WTC11 (cell line): Measurements from ENCODE around the gene HNRNPLL. TPM values are rescaled to one million over a fixed set of nuclear protein-coding genes. Genes with fewer than 3 reads are reported as not detected.
"Not testable (repeated sequence)": the region's sequence is repeated elsewhere in the genome, so short reads cannot be mapped to it uniquely, and the experiment has no call there.

ENCODE experiments used
- ATAC-seq: fragments of 200-7000 bp; cut with Tn5 transposase; 2 replicates; pipeline ENCODE4 v1.10.0; 2021; ENCODE audit warnings: mild to moderate bottlenecking, moderate library complexity
- CTCF ChIA-PET: fragments of 300-600 bp; sonication (Branson Sonifier 250); formaldehyde crosslinking; loops from one replicate; lab custom pipeline; 2021; ENCODE audit warnings: antibody characterized with exemption; lab: Charles Lee
- POLR2A ChIA-PET: fragments of 350-600 bp; sonication (Branson Sonifier 250); formaldehyde crosslinking; loops from one replicate; lab custom pipeline; 2021; ENCODE audit warnings: antibody characterized with exemption; lab: Charles Lee
- DNase-seq: peaks from one replicate; pipeline ENCODE4 v3.0.0; 2021; ENCODE audit warnings: low spot score
- H3K27ac Mint-ChIP-seq: 2 replicates; pipeline ENCODE4 v1.8.0; 2021; ENCODE audit warnings: mixed read lengths
- H3K27me3 Mint-ChIP-seq: 2 replicates; pipeline ENCODE4 v1.8.0; 2021; ENCODE audit warnings: low read depth, mild to moderate bottlenecking, moderate library complexity, mixed read lengths
- H3K36me3 Mint-ChIP-seq: 2 replicates; pipeline ENCODE4 v1.8.0; 2021; ENCODE audit warnings: mixed read lengths
- H3K4me1 Mint-ChIP-seq: 2 replicates; pipeline ENCODE4 v1.8.0; 2022; ENCODE audit warnings: mixed read lengths
- H3K4me3 Mint-ChIP-seq: 2 replicates; pipeline ENCODE4 v1.8.0; 2021; ENCODE audit warnings: mild to moderate bottlenecking, moderate library complexity, mixed read lengths
- H3K9me3 Mint-ChIP-seq: 2 replicates; pipeline ENCODE4 v1.8.0; 2021; ENCODE audit warnings: mixed read lengths
- CBFB ChIP-seq: sonication (generic); formaldehyde crosslinking; IDR thresholded peaks from 2 replicates; pipeline ENCODE4 v1.8.1; 2022; ENCODE audit warnings: mild to moderate bottlenecking, low read depth, missing genetic modification reagents
- CREB1 ChIP-seq: sonication (generic); formaldehyde crosslinking; IDR thresholded peaks from 2 replicates; pipeline ENCODE4 v1.8.0; 2023; ENCODE audit warnings: mild to moderate bottlenecking, missing genetic modification reagents
- FOXK1 ChIP-seq: sonication (generic); formaldehyde crosslinking; IDR thresholded peaks from 2 replicates; pipeline ENCODE4 v1.8.0; 2022; ENCODE audit warnings: mild to moderate bottlenecking, moderate library complexity, missing genetic modification reagents
- GTF2I ChIP-seq: fragments of 250-450 bp; sonication (Bioruptor Pico); conservative IDR thresholded peaks from 2 replicates; pipeline ENCODE4 v1.4.0; 2021; ENCODE audit warnings: mild to moderate bottlenecking
- MXD4 ChIP-seq: fragments of 250-450 bp; sonication (Bioruptor Pico); IDR thresholded peaks from 2 replicates; pipeline ENCODE4 v1.8.0; 2021; ENCODE audit warnings: mild to moderate bottlenecking, moderate library complexity, borderline replicate concordance
- MYBL2 ChIP-seq: sonication (generic); formaldehyde crosslinking; IDR thresholded peaks from 2 replicates; pipeline ENCODE4 v1.8.1; 2023; ENCODE audit warnings: mild to moderate bottlenecking, moderate library complexity, missing genetic modification reagents
- NR3C1 ChIP-seq: sonication (generic); formaldehyde crosslinking; conservative IDR thresholded peaks from 2 replicates; pipeline ENCODE4 v1.8.1; 2023; ENCODE audit warnings: low read depth, mild to moderate bottlenecking, missing genetic modification reagents
- SMAD3 ChIP-seq: sonication (generic); formaldehyde crosslinking; IDR thresholded peaks from 2 replicates; pipeline ENCODE4 v1.8.0; 2022; ENCODE audit warnings: missing genetic modification reagents, mild to moderate bottlenecking, borderline replicate concordance
- SOX15 ChIP-seq: fragments of 250-450 bp; sonication (Bioruptor Pico); IDR thresholded peaks from 2 replicates; pipeline ENCODE4 v1.9.0; 2021; ENCODE audit warnings: mild to moderate bottlenecking
- SP1 ChIP-seq: sonication (generic); formaldehyde crosslinking; conservative IDR thresholded peaks from 2 replicates; pipeline ENCODE4 v1.8.1; 2022; ENCODE audit warnings: missing genetic modification reagents
- ZBTB21 ChIP-seq: sonication (generic); formaldehyde crosslinking; IDR thresholded peaks from 2 replicates; pipeline ENCODE4 v1.8.1; 2023; ENCODE audit warnings: mild to moderate bottlenecking, missing genetic modification reagents, borderline replicate concordance
- ZNF121 ChIP-seq: sonication (generic); formaldehyde crosslinking; IDR thresholded peaks from 2 replicates; pipeline ENCODE4 v1.8.0; 2023; ENCODE audit warnings: missing genetic modification reagents
- ZNF138 ChIP-seq: sonication (generic); formaldehyde crosslinking; conservative IDR thresholded peaks from 2 replicates; pipeline ENCODE4 v1.8.1; 2022; ENCODE audit warnings: mild to moderate bottlenecking, moderate library complexity, missing genetic modification reagents
- ZNF671 ChIP-seq: fragments of 250-450 bp; sonication (Bioruptor Pico); IDR thresholded peaks from 2 replicates; pipeline ENCODE4 v1.8.0; 2021; ENCODE audit warnings: mild to moderate bottlenecking
- total RNA-seq: library from RNA; stranded (reverse); gene quantifications from 3 replicates; pipeline ENCODE4 v1.2.3, GENCODE V29; 2021
- TF ChIP-seq, protein P1 (sequence below): sonication (generic); formaldehyde crosslinking; IDR thresholded peaks from 2 replicates; pipeline ENCODE4 v1.8.0; 2022; ENCODE audit warnings: mild to moderate bottlenecking, missing genetic modification reagents
- TF ChIP-seq, protein P2 (sequence below): fragments of 250-450 bp; sonication (Bioruptor Pico); IDR thresholded peaks from 2 replicates; pipeline ENCODE4 v1.8.0; 2021; ENCODE audit warnings: mild to moderate bottlenecking
- TF ChIP-seq, protein P3 (sequence below): fragments of 250-450 bp; sonication (Bioruptor Pico); IDR thresholded peaks from 2 replicates; pipeline ENCODE4 v1.9.0; 2021; ENCODE audit warnings: moderate library complexity, mild to moderate bottlenecking, inconsistent platforms, borderline replicate concordance
- TF ChIP-seq, protein P4 (sequence below): sonication (generic); formaldehyde crosslinking; IDR thresholded peaks from 2 replicates; pipeline ENCODE4 v1.8.1; 2023; ENCODE audit warnings: mild to moderate bottlenecking, moderate library complexity, missing genetic modification reagents

The HNRNPLL gene
- total RNA-seq, 1 experiment from 2014 or later, result 65.3 TPM

DNA sequence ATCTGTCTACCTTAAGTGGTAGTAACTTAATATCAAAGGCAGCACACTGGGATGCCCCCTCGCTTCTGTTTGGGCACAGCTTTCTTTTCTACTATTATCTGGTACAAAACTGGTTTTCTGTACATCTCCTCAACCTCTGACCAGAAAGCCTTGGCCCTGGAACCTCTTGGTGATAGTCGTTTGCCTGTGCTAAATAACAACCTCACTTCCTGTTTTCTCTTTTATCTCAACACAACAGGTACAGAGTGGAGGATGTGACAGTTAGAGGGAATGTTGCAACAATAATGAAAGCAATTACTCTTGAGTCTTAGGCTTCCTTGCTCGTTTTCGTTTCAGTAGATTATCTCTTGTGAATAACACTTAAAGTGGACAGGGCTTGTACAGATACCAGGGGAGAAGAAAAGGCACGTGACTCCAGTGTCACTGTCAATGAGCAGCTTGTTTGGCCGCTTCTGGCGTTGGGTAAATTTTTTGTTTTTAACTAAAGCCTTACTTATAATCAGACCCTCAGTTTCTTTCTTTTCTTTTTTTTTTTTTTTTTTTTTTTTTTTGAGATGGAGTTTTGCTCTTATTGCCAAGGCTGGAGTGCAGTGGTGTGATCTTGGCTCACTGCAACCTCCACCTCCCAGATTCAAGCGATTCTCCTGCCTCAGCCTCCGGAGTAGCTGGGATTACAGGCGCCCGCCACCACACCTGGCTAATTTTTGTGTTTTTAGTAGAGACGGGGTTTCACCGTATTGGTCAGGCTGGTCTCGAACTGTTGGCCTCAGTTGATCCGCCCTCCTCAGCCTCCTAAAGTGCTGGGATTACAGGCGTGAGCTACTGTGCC lies 41.2 kb upstream of the HNRNPLL start:
- peaks cover 26% of the 10 kb centered on the region for H3K9me3 Mint-ChIP-seq
- POLR2A ChIA-PET, DNase-seq, H3K4me1 Mint-ChIP-seq, H3K27me3 Mint-ChIP-seq, CTCF ChIA-PET, H3K27ac Mint-ChIP-seq, ATAC-seq, H3K4me3 Mint-ChIP-seq: not testable (repeated sequence)
- H3K36me3 Mint-ChIP-seq, result peaks cover 23% of the 10 kb centered on the region

DNA sequence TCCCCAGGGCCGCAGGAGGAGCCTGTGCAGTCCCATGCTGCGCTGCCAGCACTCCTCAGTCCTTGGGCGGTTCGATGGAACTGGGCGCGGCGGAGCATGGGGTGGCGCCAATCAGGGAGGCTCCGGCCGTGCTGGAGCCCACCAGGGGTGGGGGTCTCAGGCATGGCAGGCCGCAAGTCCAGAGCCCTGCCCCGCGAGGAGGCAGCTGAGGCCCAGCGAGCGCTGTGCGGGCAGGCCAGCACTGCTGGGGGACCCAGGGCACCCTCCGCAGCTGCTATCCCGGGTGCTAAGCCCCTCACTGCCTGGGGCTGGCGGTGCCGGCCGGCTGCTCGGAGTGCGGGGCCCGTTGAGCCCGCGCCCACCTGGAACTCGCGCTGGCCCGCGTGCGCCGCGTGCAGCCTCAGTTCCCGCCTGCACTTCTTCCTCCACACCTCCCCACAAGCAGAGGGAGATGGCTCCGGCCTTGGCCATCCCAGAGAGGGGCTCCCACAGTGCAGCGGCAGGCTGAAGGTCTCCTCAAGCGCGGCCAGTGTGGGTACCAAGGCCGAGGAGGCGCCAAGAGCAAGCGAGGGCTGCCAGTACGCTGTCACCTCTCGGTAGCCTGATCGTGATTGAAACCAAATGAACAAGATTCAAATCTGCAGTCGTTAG lies 40.4 kb upstream of the HNRNPLL start:
- no peak overlapping the region for H3K27ac Mint-ChIP-seq

DNA sequence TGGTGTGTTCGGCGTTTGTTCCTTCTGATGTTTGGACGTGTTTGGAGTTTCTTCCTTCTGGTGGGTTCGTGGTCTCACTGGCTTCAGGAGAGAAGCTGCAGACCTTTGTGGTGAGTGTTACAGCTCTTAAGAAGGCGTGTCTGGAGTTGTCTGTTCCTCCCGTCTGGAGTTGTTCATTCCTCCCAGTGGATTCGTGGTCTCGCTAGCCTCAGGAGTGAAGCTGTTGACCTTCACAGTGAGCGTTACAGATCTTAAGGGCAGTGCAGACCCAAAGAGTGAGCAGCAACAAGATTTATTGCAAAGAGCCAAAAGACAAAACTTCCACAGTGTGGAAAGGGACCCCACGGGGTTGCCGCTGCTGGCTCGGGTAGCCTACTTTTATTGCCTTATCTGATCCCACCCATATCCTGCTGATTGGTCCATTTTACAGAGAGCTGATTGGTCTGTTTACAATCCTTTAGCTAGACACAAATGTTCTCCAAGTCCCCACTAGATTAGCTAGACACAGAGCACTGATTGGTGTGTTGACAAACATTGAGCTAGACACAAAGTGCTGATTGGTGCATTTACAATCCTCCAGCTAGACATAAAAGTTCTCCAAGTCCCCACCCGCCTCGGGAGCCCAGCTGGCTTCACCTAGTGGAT lies 39.8 kb upstream of the HNRNPLL start:
- POLR2A ChIA-PET, DNase-seq, H3K4me1 Mint-ChIP-seq, H3K4me3 Mint-ChIP-seq, ATAC-seq, H3K27ac Mint-ChIP-seq, H3K27me3 Mint-ChIP-seq: not testable (repeated sequence)
- CTCF ChIA-PET, result interaction anchor here (0.6 kb wide), 1 partner anchor 95 kb away, joined by 3 read pairs; no protein-coding TSS in a partner anchor
- peaks cover 26% of the 10 kb centered on the region for H3K9me3 Mint-ChIP-seq
- peaks cover 23% of the 10 kb centered on the region for H3K36me3 Mint-ChIP-seq

More for the DNA sequence above, 40.4 kb upstream of the HNRNPLL start:
- Mint-ChIP-seq H3K4me1 (no peaks in the 10 kb centered on the region), H3K4me3 (no peak overlapping the region), H3K36me3 (peaks cover 23% of the 10 kb centered on the region), H3K9me3 (peaks cover 26% of the 10 kb centered on the region), H3K27me3 (no peaks in the 10 kb centered on the region; the same call in 1 of the 2 replicates)
- POLR2A ChIA-PET, result no interaction called here
- DNase-seq, result no peak
- ATAC-seq, result no peak
- TF ChIP-seq, protein P1, sequence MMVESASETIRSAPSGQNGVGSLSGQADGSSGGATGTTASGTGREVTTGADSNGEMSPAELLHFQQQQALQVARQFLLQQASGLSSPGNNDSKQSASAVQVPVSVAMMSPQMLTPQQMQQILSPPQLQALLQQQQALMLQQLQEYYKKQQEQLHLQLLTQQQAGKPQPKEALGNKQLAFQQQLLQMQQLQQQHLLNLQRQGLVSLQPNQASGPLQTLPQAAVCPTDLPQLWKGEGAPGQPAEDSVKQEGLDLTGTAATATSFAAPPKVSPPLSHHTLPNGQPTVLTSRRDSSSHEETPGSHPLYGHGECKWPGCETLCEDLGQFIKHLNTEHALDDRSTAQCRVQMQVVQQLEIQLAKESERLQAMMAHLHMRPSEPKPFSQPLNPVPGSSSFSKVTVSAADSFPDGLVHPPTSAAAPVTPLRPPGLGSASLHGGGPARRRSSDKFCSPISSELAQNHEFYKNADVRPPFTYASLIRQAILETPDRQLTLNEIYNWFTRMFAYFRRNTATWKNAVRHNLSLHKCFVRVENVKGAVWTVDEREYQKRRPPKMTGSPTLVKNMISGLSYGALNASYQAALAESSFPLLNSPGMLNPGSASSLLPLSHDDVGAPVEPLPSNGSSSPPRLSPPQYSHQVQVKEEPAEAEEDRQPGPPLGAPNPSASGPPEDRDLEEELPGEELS, result no peak
- TF ChIP-seq MXD4 (no peak), GTF2I (CRISPR knock-in tag) (no peak)
- TF ChIP-seq, all 79 proteins: peak for 0
- CTCF ChIA-PET, result interaction anchor here (0.6 kb wide), 1 partner anchor 95 kb away, joined by 3 read pairs; no protein-coding TSS in a partner anchor

DNA sequence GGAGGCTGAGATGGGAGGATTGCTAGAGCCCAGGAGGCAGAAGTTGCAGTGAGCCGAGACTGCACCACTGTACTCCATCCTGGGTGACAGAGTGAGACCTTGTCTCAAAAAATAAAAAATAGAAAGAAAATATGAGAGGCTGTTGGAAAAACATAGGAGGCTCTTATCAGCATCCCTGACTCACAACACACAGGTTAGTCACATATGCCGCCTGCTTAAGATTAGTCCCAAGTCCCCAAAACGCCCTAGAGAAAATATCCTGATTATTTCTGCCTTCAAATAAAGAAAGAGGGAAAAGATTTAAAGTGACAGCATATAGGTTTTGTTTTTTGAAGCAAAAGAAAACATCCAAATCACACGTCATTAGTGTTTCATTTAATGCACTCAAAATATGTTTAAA lies 33.3 kb upstream of the HNRNPLL start:
- ChIA-PET POLR2A (no interaction called here), CTCF (no interaction called here)
- Mint-ChIP-seq H3K9me3 (peaks cover 8% of the 10 kb centered on the region), H3K4me3 (no peak overlapping the region), H3K27ac (no peak overlapping the region)
- TF ChIP-seq NR3C1 (CRISPR knock-in tag) (no peak), ZNF671 (no peak), ZNF121 (CRISPR knock-in tag) (no peak), FOXK1 (CRISPR knock-in tag) (no peak), SOX15 (CRISPR knock-in tag) (no peak), CREB1 (CRISPR knock-in tag) (no peak), CBFB (no peak), SMAD3 (CRISPR knock-in tag) (no peak), ZBTB21 (CRISPR knock-in tag) (no peak), ZNF138 (CRISPR knock-in tag) (no peak), MYBL2 (no peak), SP1 (CRISPR knock-in tag) (no peak)
- TF ChIP-seq, protein P2, sequence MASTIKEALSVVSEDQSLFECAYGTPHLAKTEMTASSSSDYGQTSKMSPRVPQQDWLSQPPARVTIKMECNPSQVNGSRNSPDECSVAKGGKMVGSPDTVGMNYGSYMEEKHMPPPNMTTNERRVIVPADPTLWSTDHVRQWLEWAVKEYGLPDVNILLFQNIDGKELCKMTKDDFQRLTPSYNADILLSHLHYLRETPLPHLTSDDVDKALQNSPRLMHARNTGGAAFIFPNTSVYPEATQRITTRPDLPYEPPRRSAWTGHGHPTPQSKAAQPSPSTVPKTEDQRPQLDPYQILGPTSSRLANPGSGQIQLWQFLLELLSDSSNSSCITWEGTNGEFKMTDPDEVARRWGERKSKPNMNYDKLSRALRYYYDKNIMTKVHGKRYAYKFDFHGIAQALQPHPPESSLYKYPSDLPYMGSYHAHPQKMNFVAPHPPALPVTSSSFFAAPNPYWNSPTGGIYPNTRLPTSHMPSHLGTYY (CRISPR knock-in tag), result no peak
- TF ChIP-seq, protein P3, sequence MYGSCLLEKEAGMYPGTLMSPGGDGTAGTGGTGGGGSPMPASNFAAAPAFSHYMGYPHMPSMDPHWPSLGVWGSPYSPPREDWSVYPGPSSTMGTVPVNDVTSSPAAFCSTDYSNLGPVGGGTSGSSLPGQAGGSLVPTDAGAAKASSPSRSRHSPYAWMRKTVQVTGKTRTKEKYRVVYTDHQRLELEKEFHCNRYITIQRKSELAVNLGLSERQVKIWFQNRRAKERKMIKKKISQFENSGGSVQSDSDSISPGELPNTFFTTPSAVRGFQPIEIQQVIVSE (CRISPR knock-in tag), result no peak
- TF ChIP-seq, protein P4, sequence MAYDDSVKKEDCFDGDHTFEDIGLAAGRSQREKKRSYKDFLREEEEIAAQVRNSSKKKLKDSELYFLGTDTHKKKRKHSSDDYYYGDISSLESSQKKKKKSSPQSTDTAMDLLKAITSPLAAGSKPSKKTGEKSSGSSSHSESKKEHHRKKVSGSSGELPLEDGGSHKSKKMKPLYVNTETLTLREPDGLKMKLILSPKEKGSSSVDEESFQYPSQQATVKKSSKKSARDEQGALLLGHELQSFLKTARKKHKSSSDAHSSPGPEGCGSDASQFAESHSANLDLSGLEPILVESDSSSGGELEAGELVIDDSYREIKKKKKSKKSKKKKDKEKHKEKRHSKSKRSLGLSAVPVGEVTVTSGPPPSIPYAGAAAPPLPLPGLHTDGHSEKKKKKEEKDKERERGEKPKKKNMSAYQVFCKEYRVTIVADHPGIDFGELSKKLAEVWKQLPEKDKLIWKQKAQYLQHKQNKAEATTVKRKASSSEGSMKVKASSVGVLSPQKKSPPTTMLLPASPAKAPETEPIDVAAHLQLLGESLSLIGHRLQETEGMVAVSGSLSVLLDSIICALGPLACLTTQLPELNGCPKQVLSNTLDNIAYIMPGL, result no peak
- TF ChIP-seq, all 79 proteins: peak for 0
- Mint-ChIP-seq H3K4me1 (peaks cover 5% of the 10 kb centered on the region), H3K27me3 (no peaks in the 10 kb centered on the region; the same call in 1 of the 2 replicates), H3K36me3 (0 out of 2 replicates have a peak, but pooled peaks cover under 1% of the 10 kb centered on the region)
- DNase-seq (no peak), ATAC-seq (no peak)
